Bladder microvascular endothelial cell (primary cell): ENCODE results near the gene TMEM250. TPM values are rescaled to one million over a fixed set of nuclear protein-coding genes. Genes with fewer than 3 reads are reported as not detected.

Experiments used
- total RNA-seq: library from RNA; depleted of rRNA; stranded (reverse); fragments of >200 nt; gene quantifications from 2 replicates; pipeline ENCODE4 v1.2.3, GENCODE V29; 2014

Gene TMEM250, protein sequence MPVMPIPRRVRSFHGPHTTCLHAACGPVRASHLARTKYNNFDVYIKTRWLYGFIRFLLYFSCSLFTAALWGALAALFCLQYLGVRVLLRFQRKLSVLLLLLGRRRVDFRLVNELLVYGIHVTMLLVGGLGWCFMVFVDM
- total RNA-seq = 40.6 and 48.5 TPM in 2 replicates

DNA sequence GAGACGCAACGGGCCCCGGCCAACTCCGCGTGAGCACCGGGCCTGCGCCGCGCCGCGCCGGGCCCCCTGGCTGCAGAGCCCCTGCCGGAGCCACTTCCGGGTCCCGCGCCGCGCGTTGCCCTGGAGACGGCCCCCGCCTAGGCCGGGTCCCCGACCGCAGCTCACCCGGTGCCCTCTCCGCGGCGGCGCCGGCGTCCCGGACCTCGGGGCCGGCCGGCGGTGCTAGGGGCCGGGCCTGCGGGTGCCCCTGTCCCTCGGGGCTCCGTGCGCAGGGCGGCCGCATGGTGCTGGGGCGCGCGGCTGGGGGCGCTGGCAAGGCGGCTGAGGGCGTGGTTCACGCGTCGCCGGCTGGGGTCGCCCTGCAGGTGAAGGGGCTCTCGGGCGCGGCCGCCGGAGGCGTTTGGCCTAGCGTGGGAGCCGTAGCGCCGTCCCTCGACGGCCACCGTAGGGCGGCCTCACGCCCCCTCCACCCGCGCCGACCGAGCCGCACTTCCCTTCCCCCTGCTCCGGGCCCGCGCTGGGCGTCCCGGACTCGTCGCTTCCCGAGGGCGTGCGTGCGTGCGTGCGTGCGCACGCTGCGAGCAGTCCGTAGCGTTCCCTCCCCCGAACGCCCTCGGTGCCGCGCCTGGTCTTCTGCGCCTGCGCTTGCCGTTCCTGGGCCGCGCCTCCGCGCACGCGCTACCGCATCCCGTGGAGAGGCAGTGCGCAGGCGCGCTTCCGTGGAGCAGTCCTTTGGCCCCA lies at the start of gene TMEM250:
TSS of gene TMEM250 (minus strand) at position 556 of the 741 bp plus-strand sequence. CDS start 1,975 bp downstream, outside the sequence.

DNA sequence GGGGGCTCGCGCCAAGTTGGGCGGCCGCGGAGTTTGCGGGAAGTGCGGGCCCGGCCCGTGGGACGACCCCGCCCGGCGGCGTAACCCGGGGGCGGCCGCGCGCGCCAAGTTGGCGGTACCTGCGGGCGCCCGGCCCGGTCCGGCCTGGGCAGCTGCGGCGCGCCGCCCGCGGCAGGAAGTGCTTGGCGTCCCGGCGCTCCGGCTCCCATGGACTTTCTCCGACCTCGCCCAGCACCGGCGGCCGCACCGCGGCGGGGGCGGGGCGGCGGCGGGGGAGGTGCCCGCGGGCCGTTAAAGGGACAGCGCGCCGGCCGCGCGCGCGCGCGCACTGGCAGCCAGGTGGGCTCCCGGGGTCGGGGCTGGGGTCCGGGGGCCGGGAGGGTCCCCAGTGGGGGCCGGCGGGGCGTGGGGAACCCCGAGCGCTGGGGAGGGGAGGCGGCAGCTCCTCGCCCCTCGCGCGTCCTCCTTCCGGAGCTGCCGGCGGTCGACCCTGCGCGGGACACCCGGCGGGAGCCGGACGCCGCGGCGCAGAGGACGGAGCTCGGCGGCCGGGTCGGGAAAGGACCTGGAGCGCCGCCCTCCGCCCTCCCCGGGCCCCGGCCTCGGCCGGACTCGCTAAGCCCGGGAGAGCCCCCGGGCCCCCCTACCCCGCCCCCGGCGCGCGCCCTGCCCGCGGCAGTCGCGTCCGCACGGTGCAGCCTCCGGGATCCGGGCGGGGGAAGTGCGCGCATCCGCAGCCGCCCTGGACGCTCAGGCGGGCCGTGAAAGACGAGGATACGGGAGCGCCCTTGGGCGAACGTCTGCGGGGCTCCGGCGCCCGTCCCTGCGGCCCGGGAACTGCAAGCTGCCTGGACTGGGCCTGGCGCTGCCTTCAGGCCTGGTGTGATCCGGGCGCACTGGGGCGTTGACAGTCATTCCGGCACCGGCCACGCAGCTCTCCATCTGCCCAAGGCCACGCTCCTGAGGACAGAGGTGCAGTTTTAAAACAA lies 23.3 kb downstream of the TMEM250 start, which contains the start of gene NACC2:
TSS of gene NACC2 (minus strand) at position 220 of the 989 bp plus-strand sequence. CDS start 44,768 bp downstream, outside the sequence.

Other genes starting within 250 kb of the TMEM250 start
- gene CAMSAP1, start 211.3 kb downstream of the TMEM250 start, total RNA-seq = 11.5 and 18.9 TPM in 2 replicates
- gene UBAC1, start 157.5 kb downstream of the TMEM250 start, total RNA-seq = 30.8 and 36.4 TPM in 2 replicates
- 12.5 and 20.0 TPM in 2 replicates for gene NACC2, start 23.6 kb downstream of the TMEM250 start, total RNA-seq
- gene LHX3, start 86.3 kb upstream of the TMEM250 start, total RNA-seq = not detected in 2 replicates
- gene QSOX2, start 126.9 kb upstream of the TMEM250 start, total RNA-seq = 5.5 and 19.4 TPM in 2 replicates
- not detected in 2 replicates for gene CCDC187, start 185.2 kb upstream of the TMEM250 start, total RNA-seq
- 10.0 and 30.0 TPM in 2 replicates for gene GPSM1, start 208.7 kb upstream of the TMEM250 start, total RNA-seq
- 9.8 and 12.6 TPM in 2 replicates for gene DNLZ, start 244.9 kb upstream of the TMEM250 start, total RNA-seq